ENCODE data around the gene SLC37A4.

SLC37A4 gene

GRCh38 chr11:119051440-119052162, 20.9 kb upstream of the SLC37A4 start:
- H3K27ac ChIP-seq (ENCODE audit: low read depth, low read length) = no peak overlapping the region
- H3K4me3 ChIP-seq (ENCODE audit: insufficient read depth, low read length, poor library complexity, severe bottlenecking) = no peak overlapping the region
- H3K9ac ChIP-seq (ENCODE audit: low read length) = no peak overlapping the region
- H3K27me3 ChIP-seq (ENCODE audit: low read length) = no peaks in the 10 kb centered on the region
- H4K20me1 ChIP-seq (ENCODE audit: low read depth, low read length) = no peaks in the 10 kb centered on the region
- no peaks in the 10 kb centered on the region for H3K9me2 ChIP-seq (replicated peaks; ENCODE audit: insufficient read depth, low read length)
- no peak overlapping the region for H3K4me2 ChIP-seq (ENCODE audit: low read depth, low read length, poor library complexity, severe bottlenecking)
- H3K36me3 ChIP-seq (ENCODE audit: low read length) = 0 out of 2 replicates have a peak, but pooled peaks cover 2% of the 10 kb centered on the region
- H3K9me3 ChIP-seq (ENCODE audit: insufficient read depth, low read length) = no peaks in the 10 kb centered on the region
- no peak overlapping the region for H2AFZ ChIP-seq (ENCODE audit: low read depth, low read length, severe bottlenecking)
- H3K79me2 ChIP-seq (ENCODE audit: insufficient read depth, low read length) = peaks cover 16% of the 10 kb centered on the region
- TF ChIP-seq EZH2phosphoT487 (conservative IDR thresholded peaks at IDR 0.05; ENCODE audit: low read length) (no peak), CTCF (IDR thresholded peaks at IDR 0.05; ENCODE audit: insufficient read depth, low read length, poor library complexity, severe bottlenecking) (no peak)
- no peaks in the 10 kb centered on the region for H3F3A ChIP-seq (ENCODE audit: insufficient read depth)

GRCh38 chr11:119049081-119049480, 18.4 kb upstream of the SLC37A4 start:
- no peak overlapping the region for H3K4me3 ChIP-seq (ENCODE audit: insufficient read depth, low read length, poor library complexity, severe bottlenecking)
- H2AFZ ChIP-seq (ENCODE audit: low read depth, low read length, severe bottlenecking) = no peak overlapping the region
- TF ChIP-seq CTCF (IDR thresholded peaks at IDR 0.05; ENCODE audit: insufficient read depth, low read length, poor library complexity, severe bottlenecking) (no peak), EZH2phosphoT487 (conservative IDR thresholded peaks at IDR 0.05; ENCODE audit: low read length) (no peak)
- no peak overlapping the region for H3K9ac ChIP-seq (ENCODE audit: low read length)
- H3K4me2 ChIP-seq (ENCODE audit: low read depth, low read length, poor library complexity, severe bottlenecking) = no peak overlapping the region
- no peaks in the 10 kb centered on the region for H3K9me3 ChIP-seq (ENCODE audit: insufficient read depth, low read length)
- no peaks in the 10 kb centered on the region for H3K9me2 ChIP-seq (replicated peaks; ENCODE audit: insufficient read depth, low read length)
- H3K79me2 ChIP-seq (ENCODE audit: insufficient read depth, low read length) = no peaks in the 10 kb centered on the region
- no peaks in the 10 kb centered on the region for H3F3A ChIP-seq (ENCODE audit: insufficient read depth)
- H3K36me3 ChIP-seq (ENCODE audit: low read length) = 0 out of 2 replicates have a peak, but pooled peaks cover 2% of the 10 kb centered on the region
- H3K27ac ChIP-seq (ENCODE audit: low read depth, low read length) = no peak overlapping the region
- H4K20me1 ChIP-seq (ENCODE audit: low read depth, low read length) = no peaks in the 10 kb centered on the region
- no peaks in the 10 kb centered on the region for H3K27me3 ChIP-seq (ENCODE audit: low read length)

DNA sequence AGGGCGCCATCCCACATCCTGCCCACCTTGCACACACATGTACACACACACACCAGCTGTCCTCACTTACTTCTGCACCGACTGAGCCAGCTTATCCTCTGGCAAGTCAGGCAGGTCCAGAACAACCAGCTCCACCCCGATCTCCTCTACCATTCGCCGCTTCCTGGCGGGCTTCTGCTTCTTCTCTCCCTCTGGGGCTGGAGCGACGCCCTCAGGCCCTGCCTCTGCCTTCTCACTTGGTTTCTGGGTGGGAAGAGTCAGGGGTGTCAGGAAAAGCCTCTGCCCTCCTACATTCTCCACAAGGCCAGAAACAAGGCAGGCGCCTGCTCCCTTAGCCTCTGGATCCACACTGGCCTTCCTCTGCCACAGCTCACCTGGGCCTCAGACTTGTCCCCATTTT, 18.0 kb upstream of the SLC37A4 start:
- H4K20me1 ChIP-seq (ENCODE audit: low read depth, low read length) = no peaks in the 10 kb centered on the region
- H3K4me3 ChIP-seq (ENCODE audit: insufficient read depth, low read length, poor library complexity, severe bottlenecking) = no peak overlapping the region
- no peaks in the 10 kb centered on the region; the same call in 1 of the 2 replicates for H3F3A ChIP-seq (ENCODE audit: insufficient read depth)

More for the DNA sequence above, 18.0 kb upstream of the SLC37A4 start:
- TF ChIP-seq CTCF (IDR thresholded peaks at IDR 0.05; ENCODE audit: insufficient read depth, low read length, poor library complexity, severe bottlenecking) (no peak), EZH2phosphoT487 (conservative IDR thresholded peaks at IDR 0.05; ENCODE audit: low read length) (no peak)
- no peaks in the 10 kb centered on the region for H3K9me3 ChIP-seq (ENCODE audit: insufficient read depth, low read length)
- no peaks in the 10 kb centered on the region for H3K27me3 ChIP-seq (ENCODE audit: low read length)
- no peaks in the 10 kb centered on the region for H3K9me2 ChIP-seq (replicated peaks; ENCODE audit: insufficient read depth, low read length)
- no peak overlapping the region for H3K27ac ChIP-seq (ENCODE audit: low read depth, low read length)
- H3K79me2 ChIP-seq (ENCODE audit: insufficient read depth, low read length) = no peaks in the 10 kb centered on the region
- no peak overlapping the region for H2AFZ ChIP-seq (ENCODE audit: low read depth, low read length, severe bottlenecking)
- H3K9ac ChIP-seq (ENCODE audit: low read length) = no peak overlapping the region
- 0 out of 2 replicates have a peak, but pooled peaks cover 2% of the 10 kb centered on the region for H3K36me3 ChIP-seq (ENCODE audit: low read length)
- H3K4me2 ChIP-seq (ENCODE audit: low read depth, low read length, poor library complexity, severe bottlenecking) = no peak overlapping the region
